ENCODE data around the gene CHCHD3.

GRCh38 chr7:133110312-133110711, 28.4 kb upstream of the CHCHD3 start:
- no peak for TF ChIP-seq PATZ1 (CRISPR knock-in tag; IDR thresholded peaks at IDR 0.05; ENCODE audit: borderline replicate concordance)
- no peak for TF ChIP-seq RARB (CRISPR knock-in tag; IDR thresholded peaks at IDR 0.05)
- TF ChIP-seq TSHZ2 (CRISPR knock-in tag; IDR thresholded peaks at IDR 0.05) = no peak
- no peak for TF ChIP-seq BACH2 (CRISPR knock-in tag; IDR thresholded peaks at IDR 0.05; ENCODE audit: borderline replicate concordance)
- TF ChIP-seq CSDC2 (CRISPR knock-in tag; IDR thresholded peaks at IDR 0.05) = no peak
- no peak for TF ChIP-seq ZFP3 (CRISPR knock-in tag; IDR thresholded peaks at IDR 0.05)
- TF ChIP-seq ZNF70 (CRISPR knock-in tag; IDR thresholded peaks at IDR 0.05) = no peak

Measured in SK-N-SH treated with all-trans-retinoic acid at 6 μM for 48 hours (cell line).